T-helper 2 cell treated with Interferon-gamma antibody and Interleukin-4, amounts not matched to agents 100 ng/mL and 5 ng/mL, for 36 hours (primary cell): ENCODE measurements around the gene S100A2. TPM values are rescaled to one million over a fixed set of nuclear protein-coding genes. Genes with fewer than 3 reads are reported as not detected.

Experiments
- intact Hi-C: fragments of 100-400 bp; cut with micrococcal nuclease; formaldehyde crosslinking; loops from one replicate; pipeline ENCODE4 v1.15.1; 2023
- total RNA-seq: library from RNA; stranded (reverse); gene quantifications from 2 replicates; pipeline ENCODE4 v1.2.3, GENCODE V29; 2022

The S100A2 gene
- total RNA-seq, result 0.73 and 0.89 TPM in 2 replicates

- intact Hi-C loops, result loop anchor here (1.0 kb wide), 1 partner anchor 20 kb away; the partner anchor contains the start of gene S100A4
Observed at GRCh38 chr1:153565529-153566374, at the start of gene S100A2. S100A2 (minus strand) TSS chr1:153565844; CDS start chr1:153563877, 1,967 bp downstream.

- intact Hi-C loops, result no loop called here
Observed at GRCh38 chr1:153615406-153615805, 49.8 kb upstream of the S100A2 start.

- intact Hi-C loops, result no loop called here
Observed at GRCh38 chr1:153614906-153615305, 49.3 kb upstream of the S100A2 start.

GRCh38 chr1:153614189-153614900, 48.7 kb upstream of the S100A2 start:
- intact Hi-C loops, result no loop called here

GRCh38 chr1:153613406-153613805, 47.8 kb upstream of the S100A2 start:
- intact Hi-C loops, result no loop called here

- intact Hi-C loops, result no loop called here
Observed at GRCh38 chr1:153612755-153613331, 47.2 kb upstream of the S100A2 start, which contains the start of gene S100A16. S100A16 (minus strand) TSS chr1:153613137; CDS start chr1:153608151, 4,986 bp downstream.

GRCh38 chr1:153612111-153612754, 46.6 kb upstream of the S100A2 start:
- intact Hi-C loops, result no loop called here

GRCh38 chr1:153611356-153611755, 45.7 kb upstream of the S100A2 start:
- intact Hi-C loops, result no loop called here

- intact Hi-C loops, result no loop called here
Observed at GRCh38 chr1:153610811-153611301, 45.2 kb upstream of the S100A2 start.

- intact Hi-C loops, result no loop called here
Observed at GRCh38 chr1:153610334-153610733, 44.7 kb upstream of the S100A2 start.

GRCh38 chr1:153609585-153609907, 43.9 kb upstream of the S100A2 start:
- intact Hi-C loops, result no loop called here

- intact Hi-C loops, result no loop called here
Observed at GRCh38 chr1:153608742-153609584, 43.3 kb upstream of the S100A2 start.

- intact Hi-C loops, result no loop called here
Observed at GRCh38 chr1:153608089-153608682, 42.5 kb upstream of the S100A2 start.

GRCh38 chr1:153607381-153607780, 41.7 kb upstream of the S100A2 start:
- intact Hi-C loops, result no loop called here

GRCh38 chr1:153606194-153606593, 40.5 kb upstream of the S100A2 start:
- intact Hi-C loops, result no loop called here

GRCh38 chr1:153602749-153603148, 37.1 kb upstream of the S100A2 start:
- intact Hi-C loops, result no loop called here

GRCh38 chr1:153599847-153600246, 34.2 kb upstream of the S100A2 start:
- intact Hi-C loops, result no loop called here

- intact Hi-C loops, result no loop called here
Observed at GRCh38 chr1:153598309-153599172, 32.9 kb upstream of the S100A2 start.

- intact Hi-C loops, result no loop called here
Observed at GRCh38 chr1:153597206-153597605, 31.6 kb upstream of the S100A2 start.
